ENCODE measurements around the gene MICALL2. TPM values are rescaled to one million over a fixed set of nuclear protein-coding genes. Genes with fewer than 3 reads are reported as not detected.

The MICALL2 gene
- total RNA-seq, 4 donors from 2014 or later: 10.0 to 16.6 (median 14.3) TPM

DNA sequence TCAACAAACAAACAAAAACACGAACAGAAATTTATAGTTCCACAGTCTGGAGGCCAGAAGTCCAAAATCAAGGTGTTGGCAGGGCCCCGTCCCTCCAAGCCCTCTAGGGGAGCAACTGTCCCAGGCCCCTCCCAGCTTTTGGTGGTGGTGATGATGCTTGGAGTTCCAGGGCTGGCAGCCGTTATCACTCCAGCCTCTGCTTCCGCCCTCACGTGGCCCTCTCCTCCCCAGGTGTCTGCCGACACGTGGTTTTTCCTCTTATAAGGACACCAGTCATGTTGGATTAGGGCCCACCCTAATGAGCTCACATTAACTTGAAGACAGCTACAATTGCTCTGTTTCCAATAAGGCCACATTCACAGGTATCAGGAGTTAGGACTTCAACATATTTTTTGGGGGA lies 49.7 kb downstream of the MICALL2 start:
- Histone ChIP-seq H3K9me3 (no peaks in the 10 kb centered on the region), H3K36me3 (no peaks in the 10 kb centered on the region), H3K27me3 (no peaks in the 10 kb centered on the region), H3K4me1 (peaks cover 5 to 10% of the 10 kb centered on the region in 2 donors), H3K27ac (no peak overlapping the region), H3K4me3 (replicated peaks in 1 of 3) (no peak overlapping the region)
- intact Hi-C loops (cut with DNase I): no loop called here
- DNase-seq: no peak
- 70 to 80% methylated on average over 7 of the region's 7 CpGs for WGBS, 2 donors
- TF ChIP-seq POLR2A (IDR thresholded peaks at IDR 0.05) (no peak), CTCF (IDR thresholded peaks at IDR 0.05) (no peak)

DNA sequence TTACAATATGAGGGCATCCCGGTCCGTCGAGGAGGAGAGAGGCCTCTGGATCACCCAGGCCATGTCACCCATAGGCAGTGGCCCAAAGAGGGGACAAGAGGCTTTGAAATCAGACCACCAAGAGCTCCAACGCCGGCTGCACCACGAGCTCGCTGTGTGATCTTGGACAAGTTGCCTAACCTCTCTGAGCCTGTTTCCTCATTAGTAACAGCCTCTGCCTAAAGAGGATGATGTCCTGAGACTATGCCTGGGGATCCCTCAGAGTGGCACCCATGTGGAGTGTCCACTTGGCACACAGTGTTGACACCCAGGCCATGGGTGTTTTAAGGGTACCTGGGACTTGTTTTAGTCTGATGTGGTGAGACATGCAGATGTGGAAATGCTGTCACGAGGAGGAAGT lies 50.8 kb downstream of the MICALL2 start:
- H3K9me3 ChIP-seq: no peaks in the 10 kb centered on the region
- peaks cover 4% of the 10 kb centered on the region for H3K27me3 ChIP-seq
- no peak for DNase-seq
- intact Hi-C loops (cut with DNase I): no loop called here
- WGBS, 2 donors: 77 to 84% methylated on average over 7 to 8 of the region's 8 CpGs
- no peak for TF ChIP-seq CTCF (IDR thresholded peaks at IDR 0.05)
- no peak for TF ChIP-seq POLR2A (IDR thresholded peaks at IDR 0.05)
- H3K27ac ChIP-seq: no peak overlapping the region
- H3K4me3 ChIP-seq (replicated peaks in 1 of 3): no peak overlapping the region
- no peaks in the 10 kb centered on the region for H3K36me3 ChIP-seq
- H3K4me1 ChIP-seq: peaks cover 5 to 14% of the 10 kb centered on the region in 2 donors

- intact Hi-C loops (cut with DNase I): no loop called here
- H3K9me3 ChIP-seq: no peaks in the 10 kb centered on the region
- H3K4me3 ChIP-seq (replicated peaks in 1 of 3): no peak overlapping the region
- peaks cover 5 to 14% of the 10 kb centered on the region in 2 donors for H3K4me1 ChIP-seq
- no peak for DNase-seq
- 62 to 80% methylated on average over 2 to 6 of the region's 24 CpGs for WGBS, 2 donors
- H3K36me3 ChIP-seq: no peaks in the 10 kb centered on the region
- H3K27ac ChIP-seq: no peak overlapping the region
- TF ChIP-seq CTCF (IDR thresholded peaks at IDR 0.05): no peak
- TF ChIP-seq POLR2A (IDR thresholded peaks at IDR 0.05): no peak
- H3K27me3 ChIP-seq: peaks cover 4% of the 10 kb centered on the region
Observed at GRCh38 chr7:1407892-1408291, 51.4 kb downstream of the MICALL2 start.

GRCh38 chr7:1404898-1405548 lies 54.2 kb downstream of the MICALL2 start:
- WGBS, 2 donors: 56 to 70% methylated on average over 14 to 21 of the region's 21 CpGs
- H3K9me3 ChIP-seq: no peaks in the 10 kb centered on the region
- H3K27me3 ChIP-seq: peaks cover 4% of the 10 kb centered on the region
- DNase-seq: no peak
- H3K36me3 ChIP-seq: no peaks in the 10 kb centered on the region
- H3K27ac ChIP-seq: no peak overlapping the region
- peaks cover 0 to 4% of the 10 kb centered on the region in 2 donors for H3K4me1 ChIP-seq
- TF ChIP-seq CTCF (IDR thresholded peaks at IDR 0.05) (no peak), POLR2A (IDR thresholded peaks at IDR 0.05) (no peak)
- no peak overlapping the region for H3K4me3 ChIP-seq (replicated peaks in 1 of 3)
- intact Hi-C loops (cut with DNase I): no loop called here

DNA sequence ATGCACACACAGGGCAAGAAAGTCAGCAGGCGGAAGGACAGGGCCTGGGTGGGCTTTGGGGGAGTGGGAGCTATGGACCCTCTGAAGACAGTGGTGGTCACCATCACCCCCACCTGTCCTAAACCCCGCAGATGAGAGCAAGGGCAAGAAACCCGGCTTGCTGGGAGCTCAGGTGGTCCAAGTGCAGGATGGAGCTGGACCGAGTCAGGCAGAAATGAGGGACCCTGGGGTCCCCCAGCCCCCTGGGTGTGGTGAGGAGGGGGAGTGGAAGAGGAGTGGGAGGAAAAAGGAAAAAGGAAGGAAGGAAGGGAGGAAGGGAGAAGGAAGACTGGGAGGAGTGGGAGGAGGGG lies 54.8 kb downstream of the MICALL2 start:
- H3K4me1 ChIP-seq: peaks cover 0 to 4% of the 10 kb centered on the region in 2 donors
- intact Hi-C loops (cut with DNase I): no loop called here
- H3K36me3 ChIP-seq: no peaks in the 10 kb centered on the region
- H3K27me3 ChIP-seq: peaks cover 4% of the 10 kb centered on the region
- DNase-seq: no peak
- no peak overlapping the region for H3K4me3 ChIP-seq (replicated peaks in 1 of 3)
- 30 to 43% methylated on average over 4 of the region's 4 CpGs for WGBS, 2 donors
- H3K9me3 ChIP-seq: no peaks in the 10 kb centered on the region
- no peak overlapping the region for H3K27ac ChIP-seq
- TF ChIP-seq POLR2A (IDR thresholded peaks at IDR 0.05): no peak
- TF ChIP-seq CTCF (IDR thresholded peaks at IDR 0.05): no peak
